Esophagus muscularis mucosa (tissue), 4 donors: ENCODE measurements around the gene C19orf33. TPM values are rescaled to one million over a fixed set of nuclear protein-coding genes. Genes with fewer than 3 reads are reported as not detected.

Experiments used
- DNase-seq: peaks from one replicate; pipeline ENCODE4 v3.0.0-alpha.2; 2017; ENCODE audit errors: extremely low spot score
- H3K27ac ChIP-seq, 4 donors: fragments of 200-600 bp; sonication (generic); replicated peaks in 1 of 4; 1 replicate in 3 of 4; 2 replicates in 1 of 4; pipeline ENCODE4 v1.5.1; 2016 to 2019; ENCODE audit warnings: mild to moderate bottlenecking in 1 of 4
- H3K27me3 ChIP-seq, 4 donors: fragments of 200-600 bp; sonication (generic); one replicate each; pipeline versions ENCODE4 v1.5.1 to v1.6.0; 2016 to 2019
- H3K36me3 ChIP-seq, 4 donors: fragments of 200-600 bp; sonication (generic); one replicate each; pipeline ENCODE4 v1.5.1; 2016 to 2019
- H3K4me1 ChIP-seq, 4 donors: fragments of 200-600 bp; sonication (generic); one replicate each; pipeline ENCODE4 v1.5.1; 2016 to 2019
- H3K4me3 ChIP-seq, 4 donors: fragments of 200-600 bp; sonication (generic); 1 replicate in 2 of 4; 2 replicates in 2 of 4; pipeline ENCODE4 v1.5.1; 2016 to 2019; ENCODE audit warnings: mild to moderate bottlenecking in 4 of 4, moderate library complexity in 1 of 4
- H3K9me3 ChIP-seq, 4 donors: fragments of 200-600 bp; sonication (generic); 1 replicate in 3 of 4; 2 replicates in 1 of 4; pipeline ENCODE4 v1.5.1; 2016 to 2019
- EP300 ChIP-seq: sonication (generic); formaldehyde crosslinking; IDR thresholded peaks from one replicate; pipeline ENCODE4 v1.6.1; 2017; ENCODE audit warnings: antibody characterized with exemption
- POLR2A ChIP-seq: fragments of 450-650 bp; IDR thresholded peaks from one replicate; pipeline ENCODE4 v1.6.1; 2017; ENCODE audit warnings: antibody characterized with exemption, moderate library complexity, mild to moderate bottlenecking, low read depth
- POLR2AphosphoS5 ChIP-seq, 2 donors: sonication (generic); formaldehyde crosslinking; IDR thresholded peaks; one replicate each; pipeline ENCODE4 v1.6.1; 2017; ENCODE audit warnings: antibody characterized with exemption in 2 of 2
- WGBS: methylation state at CpG from one replicate; pipeline ENCODE4 v1.1.5; 2018; 5-methylcytosine and 5-hydroxymethylcytosine counted together
- intact Hi-C: fragments of 100-400 bp; cut with DNase I; formaldehyde crosslinking; loops from one replicate; pipeline ENCODE4 v1.15.1; 2023
- total RNA-seq, 4 donors: library from RNA; depleted of rRNA; stranded (reverse); fragments of >200 nt; gene quantifications; one replicate each; pipeline versions ENCODE4 v1.1.0 to v1.2.1, GENCODE V29; 2016
- TF ChIP-seq, protein P1 (sequence below), 3 experiments: fragments of 200-600 bp in 2 of 3; fragments of 450-650 bp in 1 of 3; sonication (generic) in 2 of 3; IDR thresholded peaks; one replicate each; pipeline ENCODE4 v1.5.1; 2017 to 2019; ENCODE audit warnings: antibody characterized with exemption in 3 of 3, mild to moderate bottlenecking in 2 of 3, moderate library complexity in 1 of 3

C19orf33 gene
- total RNA-seq, 4 donors from 2014 or later = 7.8 to 8.6 (median 8.1) TPM

DNA sequence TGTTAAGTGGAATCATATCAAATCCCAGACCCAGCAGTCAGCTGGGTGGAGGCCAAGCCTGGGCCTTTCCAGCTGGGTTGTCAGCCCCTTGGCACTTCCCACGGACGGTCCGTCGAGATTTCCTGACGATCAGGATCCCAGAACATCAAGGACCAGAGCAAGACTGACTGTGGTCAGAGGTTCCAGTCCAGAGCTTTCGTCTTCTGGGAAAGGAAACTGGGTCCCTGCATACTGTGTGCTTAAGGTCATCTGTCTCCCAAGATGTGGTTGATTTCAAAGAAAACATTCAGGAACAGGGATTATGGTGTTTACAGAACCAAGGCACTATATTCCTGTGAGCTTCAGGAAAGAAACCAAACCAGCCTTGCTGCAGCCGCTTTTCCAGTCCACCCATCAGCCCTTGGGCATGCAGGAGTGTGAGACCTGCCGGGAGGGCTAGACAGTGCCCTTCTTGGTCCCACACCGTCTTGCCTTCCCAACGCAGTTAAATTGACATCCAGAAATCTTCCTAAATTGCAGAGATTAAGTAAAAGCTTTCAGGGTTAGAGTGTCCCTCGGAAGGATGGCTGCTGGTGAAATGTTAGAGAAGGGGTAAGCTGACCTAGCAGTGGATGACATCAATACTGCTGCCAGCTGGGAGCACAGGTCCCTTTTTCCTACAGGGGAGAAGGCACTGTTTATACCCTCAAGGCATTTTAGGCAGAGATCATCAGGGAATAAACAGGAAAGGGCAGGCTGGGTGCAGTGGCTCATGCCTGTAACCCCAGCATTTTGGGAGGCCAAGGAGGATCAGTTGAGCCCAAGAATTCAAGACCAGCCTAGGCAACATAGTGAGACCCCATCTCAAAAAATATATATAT lies 5.0 kb upstream of the C19orf33 start:
- H3K4me1 ChIP-seq = no peaks in the 10 kb centered on the region
- no peaks in the 10 kb centered on the region for H3K9me3 ChIP-seq
- intact Hi-C loops = no loop called here
- TF ChIP-seq POLR2A (no peak), EP300 (no peak), POLR2AphosphoS5 (IDR thresholded peaks at IDR 0.05) (no peak)
- TF ChIP-seq, protein P1, sequence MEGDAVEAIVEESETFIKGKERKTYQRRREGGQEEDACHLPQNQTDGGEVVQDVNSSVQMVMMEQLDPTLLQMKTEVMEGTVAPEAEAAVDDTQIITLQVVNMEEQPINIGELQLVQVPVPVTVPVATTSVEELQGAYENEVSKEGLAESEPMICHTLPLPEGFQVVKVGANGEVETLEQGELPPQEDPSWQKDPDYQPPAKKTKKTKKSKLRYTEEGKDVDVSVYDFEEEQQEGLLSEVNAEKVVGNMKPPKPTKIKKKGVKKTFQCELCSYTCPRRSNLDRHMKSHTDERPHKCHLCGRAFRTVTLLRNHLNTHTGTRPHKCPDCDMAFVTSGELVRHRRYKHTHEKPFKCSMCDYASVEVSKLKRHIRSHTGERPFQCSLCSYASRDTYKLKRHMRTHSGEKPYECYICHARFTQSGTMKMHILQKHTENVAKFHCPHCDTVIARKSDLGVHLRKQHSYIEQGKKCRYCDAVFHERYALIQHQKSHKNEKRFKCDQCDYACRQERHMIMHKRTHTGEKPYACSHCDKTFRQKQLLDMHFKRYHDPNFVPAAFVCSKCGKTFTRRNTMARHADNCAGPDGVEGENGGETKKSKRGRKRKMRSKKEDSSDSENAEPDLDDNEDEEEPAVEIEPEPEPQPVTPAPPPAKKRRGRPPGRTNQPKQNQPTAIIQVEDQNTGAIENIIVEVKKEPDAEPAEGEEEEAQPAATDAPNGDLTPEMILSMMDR (IDR thresholded peaks at IDR 0.05) = no peak
- no peaks in the 10 kb centered on the region for H3K27me3 ChIP-seq
- DNase-seq = no peak
- H3K36me3 ChIP-seq = no peaks in the 10 kb centered on the region
- H3K4me3 ChIP-seq = no peak overlapping the region
- WGBS = 64% methylated on average over 11 of the region's 11 CpGs
- no peak overlapping the region for H3K27ac ChIP-seq

DNA sequence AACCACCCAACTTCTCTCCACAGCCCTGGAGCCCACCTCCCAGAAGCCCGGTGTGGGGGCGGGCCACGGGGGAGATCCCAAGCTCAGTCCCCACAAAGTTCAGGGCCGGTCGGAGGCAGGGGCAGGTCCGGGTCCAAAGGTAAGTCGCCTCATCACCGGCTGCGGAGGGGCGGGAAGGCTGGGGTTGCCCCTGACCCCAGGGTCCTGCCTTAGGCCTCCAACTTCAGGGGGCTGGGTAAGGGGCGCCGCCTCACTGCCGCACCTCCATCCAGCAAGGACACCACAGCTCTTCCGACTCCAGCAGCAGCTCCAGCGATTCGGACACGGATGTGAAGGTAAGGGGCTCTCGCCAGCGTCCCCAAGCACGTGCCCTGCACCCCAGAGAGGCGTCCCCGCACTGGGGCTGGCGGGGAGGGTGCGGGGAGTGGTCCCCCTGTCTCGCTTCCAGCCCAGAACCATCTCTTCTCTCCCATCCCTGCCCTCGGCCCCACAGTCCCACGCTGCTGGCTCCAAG lies 358 bp downstream of the C19orf33 start:
- H3K27me3 ChIP-seq = no peaks in the 10 kb centered on the region
- WGBS = 71% methylated on average over 16 of the region's 27 CpGs
- no peak for TF ChIP-seq POLR2A
- TF ChIP-seq, protein P1 (IDR thresholded peaks at IDR 0.05) = no peak
- TF ChIP-seq EP300 = no peak
- TF ChIP-seq POLR2AphosphoS5 (IDR thresholded peaks at IDR 0.05) = no peak
- H3K36me3 ChIP-seq = peaks cover 13 to 52% (median 40%) of the 10 kb centered on the region in 4 donors
- intact Hi-C loops = no loop called here
- peak overlapping the region in 2 of 4 donors; percentile 43 to 54 for H3K27ac ChIP-seq
- H3K4me3 ChIP-seq = peak overlapping the region in 3 of 4 donors; percentile 13 to 42 (median 20)
- DNase-seq = no peak
- H3K9me3 ChIP-seq = no peaks in the 10 kb centered on the region
- H3K4me1 ChIP-seq = peaks cover 0 to 3% (median 0%) of the 10 kb centered on the region in 4 donors

DNA sequence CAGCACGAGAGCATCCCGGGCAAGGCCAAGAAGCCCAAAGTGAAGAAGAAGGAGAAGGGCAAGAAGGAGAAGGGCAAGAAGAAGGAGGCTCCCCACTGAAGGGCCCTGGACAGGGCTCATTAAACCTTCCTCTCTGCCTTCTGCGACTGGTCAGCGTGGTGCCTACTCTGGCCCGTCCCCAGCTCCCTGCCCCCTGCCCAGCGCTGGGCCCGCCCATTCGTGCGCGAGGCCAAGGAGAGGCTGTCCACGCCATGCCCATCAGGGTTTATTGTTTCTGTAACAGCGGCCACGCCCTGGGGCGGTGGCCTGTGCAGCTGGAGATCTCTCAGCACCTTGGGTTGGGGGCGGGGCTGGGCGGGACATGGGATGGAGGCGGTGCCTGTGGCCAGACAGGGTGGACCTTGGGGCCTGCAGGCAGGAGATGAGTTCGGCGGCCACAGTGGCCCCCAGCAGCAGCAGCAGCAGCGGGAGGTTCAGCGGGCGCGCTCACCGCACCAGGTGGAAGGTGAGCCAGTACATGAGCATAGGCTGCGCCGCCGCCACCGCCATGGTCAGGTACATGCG lies 897 bp downstream of the C19orf33 start:
- Histone ChIP-seq H3K36me3 (peaks cover 13 to 55% (median 41%) of the 10 kb centered on the region in 4 donors), H3K27me3 (no peaks in the 10 kb centered on the region), H3K4me3 (peak overlapping the region in 2 of 4 donors; percentile 20 to 42), H3K9me3 (no peaks in the 10 kb centered on the region), H3K27ac (peak overlapping the region in 2 of 4 donors; percentile 43 to 54), H3K4me1 (peaks cover 0 to 3% (median 0%) of the 10 kb centered on the region in 4 donors)
- TF ChIP-seq EP300 (no peak), POLR2AphosphoS5 (IDR thresholded peaks at IDR 0.05) (peak; percentile 44 to 67)
- no peak for DNase-seq
- intact Hi-C loops = no loop called here
- 81% methylated on average over 13 of the region's 29 CpGs for WGBS

DNA sequence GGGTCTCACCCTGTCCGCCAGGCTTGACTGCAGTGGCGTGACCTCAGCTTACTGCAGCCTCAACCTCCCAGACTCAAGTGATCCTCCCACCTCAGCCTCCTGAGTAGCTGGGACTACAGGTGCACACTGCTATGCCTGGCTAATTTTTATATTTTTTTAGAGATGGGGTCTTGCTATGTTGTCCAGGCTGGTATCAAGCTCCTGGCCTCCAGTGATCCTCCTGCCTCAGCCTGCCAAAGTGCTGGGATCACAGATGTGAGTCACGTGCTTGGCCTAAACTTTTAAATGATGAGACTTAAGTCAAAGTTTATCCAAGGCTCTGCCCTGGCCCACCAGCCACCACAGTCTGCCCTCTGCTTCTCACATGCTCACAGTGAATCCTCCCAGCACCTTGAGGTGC lies 2.2 kb downstream of the C19orf33 start:
- WGBS = 92% methylated on average over 3 of the region's 3 CpGs
- peaks cover 13 to 55% (median 43%) of the 10 kb centered on the region in 4 donors for H3K36me3 ChIP-seq
- intact Hi-C loops = no loop called here
- H3K27ac ChIP-seq = no peak overlapping the region
- H3K4me3 ChIP-seq = no peak overlapping the region
- H3K4me1 ChIP-seq = peaks cover 0 to 3% (median 0%) of the 10 kb centered on the region in 4 donors
- no peak for TF ChIP-seq EP300
- TF ChIP-seq POLR2A = no peak
- no peak for TF ChIP-seq POLR2AphosphoS5 (IDR thresholded peaks at IDR 0.05)
- TF ChIP-seq, protein P1 (IDR thresholded peaks at IDR 0.05) = no peak
- no peak for DNase-seq
- no peaks in the 10 kb centered on the region for H3K27me3 ChIP-seq
- no peaks in the 10 kb centered on the region for H3K9me3 ChIP-seq

DNA sequence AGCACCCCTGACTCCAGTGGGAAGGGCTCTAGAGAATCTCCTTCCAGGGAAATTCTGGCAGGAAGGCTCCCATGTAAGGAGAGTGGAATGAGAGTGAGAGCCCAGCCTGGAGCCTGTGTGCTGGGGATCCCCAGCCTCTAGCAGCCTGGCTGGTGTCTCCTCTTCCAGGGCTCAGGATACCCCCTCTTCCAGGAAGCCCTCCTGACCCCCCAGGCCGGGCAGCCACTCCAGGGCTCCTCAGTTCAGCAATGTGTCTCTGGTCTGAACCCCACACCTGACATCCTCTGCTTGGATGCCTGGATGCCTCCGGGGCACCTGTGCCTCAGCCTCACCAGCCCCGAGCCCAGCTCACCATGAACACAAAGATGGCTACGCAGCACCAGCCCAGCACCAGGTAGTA lies 3.0 kb downstream of the C19orf33 start:
- Histone ChIP-seq H3K27me3 (no peaks in the 10 kb centered on the region), H3K27ac (no peak overlapping the region), H3K4me3 (no peak overlapping the region), H3K36me3 (peaks cover 13 to 55% (median 43%) of the 10 kb centered on the region in 4 donors), H3K4me1 (peaks cover 0 to 3% (median 0%) of the 10 kb centered on the region in 4 donors), H3K9me3 (no peaks in the 10 kb centered on the region)
- WGBS = 100% methylated on average over 1 of the region's 4 CpGs
- intact Hi-C loops = no loop called here
- no peak for TF ChIP-seq EP300
- TF ChIP-seq, protein P1 (IDR thresholded peaks at IDR 0.05) = no peak
- TF ChIP-seq POLR2AphosphoS5 (IDR thresholded peaks at IDR 0.05) = no peak
- TF ChIP-seq POLR2A = no peak
- no peak for DNase-seq
